NT2/D1 (cell line): ENCODE measurements around the gene KDM3B.

Experiments used
- SUZ12 ChIP-seq: IDR thresholded peaks from 2 replicates; pipeline ENCODE4 v1.6.1; 2011; ENCODE audit not compliant: insufficient read length, insufficient read depth; ENCODE audit errors: extremely low read depth
- YY1 ChIP-seq: IDR thresholded peaks from 2 replicates; pipeline ENCODE4 v1.6.1; 2011; ENCODE audit not compliant: insufficient read length, insufficient read depth
- ZNF274 ChIP-seq: IDR thresholded peaks from 2 replicates; pipeline ENCODE4 v1.6.1; 2011; ENCODE audit warnings: mild to moderate bottlenecking, low read depth, low read length

GRCh38 chr5:138438724-138439476, 86.4 kb downstream of the KDM3B start, which contains the start of gene REEP2:
- no peak for TF ChIP-seq SUZ12
- no peak for TF ChIP-seq ZNF274
- no peak for TF ChIP-seq YY1
